ENCODE results near the gene FMO2. TPM values are rescaled to one million over a fixed set of nuclear protein-coding genes. Genes with fewer than 3 reads are reported as not detected.

Gene FMO2
- total RNA-seq, 1 donor from 2014 or later: not detected

GRCh38 chr1:171245458-171246064, 60.5 kb downstream of the FMO2 start:
- peak; percentile 80 for TF ChIP-seq CTCF (IDR thresholded peaks at IDR 0.05; ENCODE audit: partially characterized antibody, unreplicated experiment)

GRCh38 chr1:171247501-171247900, 62.4 kb downstream of the FMO2 start:
- TF ChIP-seq CTCF (IDR thresholded peaks at IDR 0.05; ENCODE audit: partially characterized antibody, unreplicated experiment): no peak
- Mint-ChIP-seq H3K9me3 (ENCODE audit: unreplicated experiment) (no peaks in the 10 kb centered on the region), H3K27ac (ENCODE audit: unreplicated experiment) (no peak overlapping the region), H3K36me3 (ENCODE audit: unreplicated experiment) (no peaks in the 10 kb centered on the region), H3K27me3 (ENCODE audit: unreplicated experiment) (peaks cover 6% of the 10 kb centered on the region), H3K4me1 (ENCODE audit: low read depth, unreplicated experiment) (peaks cover 2% of the 10 kb centered on the region), H3K4me3 (ENCODE audit: unreplicated experiment) (no peak overlapping the region)
- no peak for DNase-seq

More at GRCh38 chr1:171245458-171246064, 60.5 kb downstream of the FMO2 start:
- Mint-ChIP-seq H3K9me3 (ENCODE audit: unreplicated experiment) (no peaks in the 10 kb centered on the region), H3K27ac (ENCODE audit: unreplicated experiment) (no peak overlapping the region), H3K4me1 (ENCODE audit: low read depth, unreplicated experiment) (no peaks in the 10 kb centered on the region), H3K27me3 (ENCODE audit: unreplicated experiment) (peaks cover 2% of the 10 kb centered on the region), H3K36me3 (ENCODE audit: unreplicated experiment) (no peaks in the 10 kb centered on the region), H3K4me3 (ENCODE audit: unreplicated experiment) (no peak overlapping the region)
- no peak for DNase-seq

- H3K9me3 Mint-ChIP-seq (ENCODE audit: unreplicated experiment): peaks cover 2% of the 10 kb centered on the region
- peaks cover 6% of the 10 kb centered on the region for H3K27me3 Mint-ChIP-seq (ENCODE audit: unreplicated experiment)
- no peak within 1 kb of the TSS for H3K4me3 Mint-ChIP-seq (ENCODE audit: unreplicated experiment)
- DNase-seq: no peak
- no peak within 1 kb of the TSS for H3K27ac Mint-ChIP-seq (ENCODE audit: unreplicated experiment)
- TF ChIP-seq CTCF (IDR thresholded peaks at IDR 0.05; ENCODE audit: partially characterized antibody, unreplicated experiment): no peak
- no peaks in the 10 kb centered on the region for H3K36me3 Mint-ChIP-seq (ENCODE audit: unreplicated experiment)
- peaks cover 3% of the 10 kb centered on the region for H3K4me1 Mint-ChIP-seq (ENCODE audit: low read depth, unreplicated experiment)
Observed at GRCh38 chr1:171248302-171248701, 63.2 kb downstream of the FMO2 start, which contains the start of gene FMO1. TSS of gene FMO1 (plus strand) at chr1:171248494. CDS start at chr1:171258088, 9,594 bp downstream.

- H3K27me3 Mint-ChIP-seq (ENCODE audit: unreplicated experiment): peaks cover 6% of the 10 kb centered on the region
- H3K9me3 Mint-ChIP-seq (ENCODE audit: unreplicated experiment): peaks cover 2% of the 10 kb centered on the region
- no peak overlapping the region for H3K4me3 Mint-ChIP-seq (ENCODE audit: unreplicated experiment)
- TF ChIP-seq CTCF (IDR thresholded peaks at IDR 0.05; ENCODE audit: partially characterized antibody, unreplicated experiment): no peak
- no peak for DNase-seq
- H3K27ac Mint-ChIP-seq (ENCODE audit: unreplicated experiment): no peak overlapping the region
- H3K4me1 Mint-ChIP-seq (ENCODE audit: low read depth, unreplicated experiment): peaks cover 3% of the 10 kb centered on the region
- no peaks in the 10 kb centered on the region for H3K36me3 Mint-ChIP-seq (ENCODE audit: unreplicated experiment)
Observed at GRCh38 chr1:171248841-171249240, 63.7 kb downstream of the FMO2 start.

GRCh38 chr1:171250263-171250662, 65.2 kb downstream of the FMO2 start:
- Mint-ChIP-seq H3K27me3 (ENCODE audit: unreplicated experiment) (peaks cover 6% of the 10 kb centered on the region), H3K4me1 (ENCODE audit: low read depth, unreplicated experiment) (peaks cover 3% of the 10 kb centered on the region), H3K36me3 (ENCODE audit: unreplicated experiment) (no peaks in the 10 kb centered on the region), H3K9me3 (ENCODE audit: unreplicated experiment) (peaks cover 2% of the 10 kb centered on the region), H3K4me3 (ENCODE audit: unreplicated experiment) (no peak overlapping the region), H3K27ac (ENCODE audit: unreplicated experiment) (no peak overlapping the region)
- no peak for TF ChIP-seq CTCF (IDR thresholded peaks at IDR 0.05; ENCODE audit: partially characterized antibody, unreplicated experiment)
- no peak for DNase-seq

Measured in glutamatergic neuron (in vitro differentiated cells).